Smooth muscle cell (in vitro differentiated cells): ENCODE measurements around the gene ALDH1B1. TPM values are rescaled to one million over a fixed set of nuclear protein-coding genes. Genes with fewer than 3 reads are reported as not detected.
A peak's percentile ranks its signal among the peaks of the same experiment; 100 is the strongest.

Experiments
- DNase-seq: peaks from one replicate; lab custom pipeline; 2025; ENCODE audit not compliant: unreplicated experiment; lab: John Stamatoyannopoulos, UW
- H2AFZ ChIP-seq: fragments of 200-600 bp; sonication (generic); 2 replicates; pipeline ENCODE4 v1.6.0; 2016; ENCODE audit warnings: antibody characterized with exemption, low read depth, mild to moderate bottlenecking
- H3F3A ChIP-seq: fragments of 200-600 bp; sonication (generic); 2 replicates; pipeline ENCODE4 v1.6.0; 2017; ENCODE audit warnings: antibody characterized with exemption, low read depth
- H3K27ac ChIP-seq: fragments of 200-600 bp; sonication (generic); 2 replicates; pipeline ENCODE4 v1.5.1; 2016; ENCODE audit warnings: low read depth, mild to moderate bottlenecking
- H3K27me3 ChIP-seq: fragments of 200-600 bp; sonication (generic); 2 replicates; pipeline ENCODE4 v1.6.1; 2016; ENCODE audit warnings: low read depth, mild to moderate bottlenecking
- H3K36me3 ChIP-seq: fragments of 200-600 bp; sonication (generic); 2 replicates; pipeline ENCODE4 v1.5.1; 2016; ENCODE audit warnings: low read depth
- H3K4me1 ChIP-seq: fragments of 200-600 bp; sonication (generic); 2 replicates; pipeline ENCODE4 v1.5.1; 2016; ENCODE audit warnings: low read depth
- H3K4me2 ChIP-seq: fragments of 200-600 bp; sonication (generic); 2 replicates; pipeline ENCODE4 v1.6.0; 2016; ENCODE audit warnings: mild to moderate bottlenecking
- H3K4me3 ChIP-seq: fragments of 200-600 bp; sonication (generic); 2 replicates; pipeline ENCODE4 v1.5.1; 2016; ENCODE audit warnings: mild to moderate bottlenecking
- H3K79me2 ChIP-seq: fragments of 200-600 bp; sonication (generic); 2 replicates; pipeline ENCODE4 v1.6.0; 2016; ENCODE audit warnings: low read depth, mild to moderate bottlenecking
- H3K9ac ChIP-seq: fragments of 200-600 bp; sonication (generic); 2 replicates; pipeline ENCODE4 v1.6.0; 2016; ENCODE audit warnings: low read depth
- H3K9me3 ChIP-seq: fragments of 200-600 bp; sonication (generic); replicated peaks from 2 replicates; pipeline ENCODE4 v1.5.1; 2016; ENCODE audit warnings: low read depth
- H4K20me1 ChIP-seq: fragments of 200-600 bp; sonication (generic); 2 replicates; pipeline ENCODE4 v1.6.0; 2016; ENCODE audit warnings: low read depth
- WGBS: methylation state at CpG from one replicate; pipeline ENCODE4 v1.1.7; 2016; ENCODE audit warnings: low lambda C conversion rate; 5-methylcytosine and 5-hydroxymethylcytosine counted together
- polyA plus RNA-seq: library from polyadenylated mRNA; unstranded; fragments of >200 nt; fragmentation: Nextera tagmentation; extraction: Ambion mirVana; gene quantifications from 2 replicates; pipeline ENCODE4 v1.2.1, GENCODE V29; 2016
- total RNA-seq: library from RNA; depleted of rRNA; stranded (reverse); fragments of >200 nt; gene quantifications from 2 replicates; pipeline ENCODE4 v1.2.3, GENCODE V29; 2014
- TF ChIP-seq, protein P1 (sequence below): fragments of 200-600 bp; sonication (generic); IDR thresholded peaks from 2 replicates; pipeline ENCODE4 v1.5.1; 2017; ENCODE audit warnings: borderline replicate concordance, mild to moderate bottlenecking, antibody characterized with exemption; ENCODE audit not compliant: insufficient read depth, poor library complexity, severe bottlenecking

The ALDH1B1 gene
- total and polyA plus RNA-seq, 2 experiments from 2014 or later: 25.3 to 31.9 TPM

- no peak for DNase-seq
- H3K4me3 ChIP-seq: no peak overlapping the region
- H3K9me3 ChIP-seq: no peaks in the 10 kb centered on the region
- H4K20me1 ChIP-seq: no peaks in the 10 kb centered on the region
- TF ChIP-seq, protein P1, sequence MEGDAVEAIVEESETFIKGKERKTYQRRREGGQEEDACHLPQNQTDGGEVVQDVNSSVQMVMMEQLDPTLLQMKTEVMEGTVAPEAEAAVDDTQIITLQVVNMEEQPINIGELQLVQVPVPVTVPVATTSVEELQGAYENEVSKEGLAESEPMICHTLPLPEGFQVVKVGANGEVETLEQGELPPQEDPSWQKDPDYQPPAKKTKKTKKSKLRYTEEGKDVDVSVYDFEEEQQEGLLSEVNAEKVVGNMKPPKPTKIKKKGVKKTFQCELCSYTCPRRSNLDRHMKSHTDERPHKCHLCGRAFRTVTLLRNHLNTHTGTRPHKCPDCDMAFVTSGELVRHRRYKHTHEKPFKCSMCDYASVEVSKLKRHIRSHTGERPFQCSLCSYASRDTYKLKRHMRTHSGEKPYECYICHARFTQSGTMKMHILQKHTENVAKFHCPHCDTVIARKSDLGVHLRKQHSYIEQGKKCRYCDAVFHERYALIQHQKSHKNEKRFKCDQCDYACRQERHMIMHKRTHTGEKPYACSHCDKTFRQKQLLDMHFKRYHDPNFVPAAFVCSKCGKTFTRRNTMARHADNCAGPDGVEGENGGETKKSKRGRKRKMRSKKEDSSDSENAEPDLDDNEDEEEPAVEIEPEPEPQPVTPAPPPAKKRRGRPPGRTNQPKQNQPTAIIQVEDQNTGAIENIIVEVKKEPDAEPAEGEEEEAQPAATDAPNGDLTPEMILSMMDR: no peak
- H3K4me1 ChIP-seq: peaks cover 5% of the 10 kb centered on the region
- H3K27me3 ChIP-seq: no peaks in the 10 kb centered on the region
- H3K79me2 ChIP-seq: peaks cover 9% of the 10 kb centered on the region
- peak overlapping the region; percentile 63 for H3K4me2 ChIP-seq
- 45% methylated on average over 7 of the region's 7 CpGs for WGBS
- peaks cover 9% of the 10 kb centered on the region for H3F3A ChIP-seq
- no peak overlapping the region for H2AFZ ChIP-seq
- H3K9ac ChIP-seq: no peak overlapping the region
- H3K36me3 ChIP-seq: no peaks in the 10 kb centered on the region
- peak overlapping the region; percentile 81 for H3K27ac ChIP-seq
Observed at GRCh38 chr9:38388283-38389223, 3.9 kb upstream of the ALDH1B1 start.

- DNase-seq: no peak
- Histone ChIP-seq H3K79me2 (peaks cover 17% of the 10 kb centered on the region), H3K9ac (peak overlapping the region; percentile 18), H3K4me1 (peaks cover 11% of the 10 kb centered on the region), H3K4me2 (peak overlapping the region; percentile 63), H3F3A (peaks cover 9% of the 10 kb centered on the region), H3K4me3 (no peak overlapping the region), H3K27me3 (no peaks in the 10 kb centered on the region), H2AFZ (no peak overlapping the region), H3K36me3 (no peaks in the 10 kb centered on the region), H3K9me3 (no peaks in the 10 kb centered on the region), H4K20me1 (no peaks in the 10 kb centered on the region), H3K27ac (peak overlapping the region; percentile 81)
- TF ChIP-seq, protein P1: no peak
- WGBS: 26% methylated on average over 4 of the region's 4 CpGs
Observed at GRCh38 chr9:38389313-38389712, 3.2 kb upstream of the ALDH1B1 start.

DNA sequence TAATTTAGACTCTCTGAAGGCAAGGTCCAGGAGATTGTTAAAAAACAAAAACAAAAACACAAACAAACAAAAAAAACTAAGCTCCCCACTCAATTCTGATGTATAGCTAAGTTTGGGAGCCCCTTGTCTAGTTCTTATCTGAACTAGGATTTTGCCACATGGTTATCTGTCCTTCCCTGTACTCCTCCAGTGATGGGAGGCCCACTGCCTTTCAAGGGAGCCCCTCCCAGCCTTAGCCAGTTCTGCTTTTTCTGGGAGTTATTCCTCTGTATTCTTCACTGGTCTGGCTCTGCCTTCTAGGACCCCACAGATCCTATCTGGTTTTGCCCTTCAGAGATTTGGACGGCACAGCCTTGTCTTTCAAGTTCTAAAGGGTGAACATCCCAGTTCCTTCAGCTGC is 2.1 kb upstream of the ALDH1B1 start:
- Histone ChIP-seq H3F3A (peaks cover 9% of the 10 kb centered on the region), H3K9me3 (no peaks in the 10 kb centered on the region), H3K9ac (no peak overlapping the region), H3K36me3 (no peaks in the 10 kb centered on the region), H3K27ac (peak overlapping the region; percentile 81), H3K79me2 (peaks cover 23% of the 10 kb centered on the region), H2AFZ (no peak overlapping the region), H3K27me3 (no peaks in the 10 kb centered on the region), H3K4me1 (peaks cover 13% of the 10 kb centered on the region), H3K4me3 (no peak overlapping the region), H4K20me1 (no peaks in the 10 kb centered on the region), H3K4me2 (peak overlapping the region; percentile 63)
- DNase-seq: no peak
- WGBS: 78% methylated on average over 1 of the region's 1 CpG
- TF ChIP-seq, protein P1: no peak

DNA sequence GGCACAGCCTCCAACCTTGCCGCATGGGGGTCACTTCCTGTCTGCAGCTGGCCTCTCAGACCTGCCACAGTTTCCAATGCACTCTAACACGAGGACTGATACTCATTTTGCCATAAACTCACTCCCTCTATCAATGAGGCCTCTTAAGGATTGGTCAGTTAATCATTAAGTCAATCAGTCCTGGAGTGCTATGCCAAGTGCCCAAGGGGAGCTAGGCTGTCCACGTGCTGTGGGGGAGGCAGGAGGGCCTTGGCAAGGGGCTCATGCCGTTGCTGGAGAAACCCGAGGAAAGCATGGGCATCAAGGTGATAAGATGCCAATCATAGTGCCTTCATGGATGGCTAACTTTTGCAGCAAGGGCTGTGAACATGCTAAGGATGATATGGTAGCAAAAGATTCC is 1.7 kb upstream of the ALDH1B1 start:
- no peaks in the 10 kb centered on the region for H3K9me3 ChIP-seq
- no peaks in the 10 kb centered on the region for H4K20me1 ChIP-seq
- 71% methylated on average over 5 of the region's 5 CpGs for WGBS
- no peak overlapping the region for H3K4me3 ChIP-seq
- no peak overlapping the region for H3K9ac ChIP-seq
- H3F3A ChIP-seq: peaks cover 9% of the 10 kb centered on the region
- H3K4me2 ChIP-seq: no peak overlapping the region
- H2AFZ ChIP-seq: no peak overlapping the region
- no peak for DNase-seq
- H3K4me1 ChIP-seq: peaks cover 13% of the 10 kb centered on the region
- H3K27ac ChIP-seq: peak overlapping the region; percentile 81
- no peaks in the 10 kb centered on the region for H3K27me3 ChIP-seq
- H3K79me2 ChIP-seq: peaks cover 23% of the 10 kb centered on the region
- TF ChIP-seq, protein P1: no peak
- no peaks in the 10 kb centered on the region for H3K36me3 ChIP-seq
